Thyroid gland (tissue), 4 donors: ENCODE results near the gene STIM1. TPM values are rescaled to one million over a fixed set of nuclear protein-coding genes. Genes with fewer than 3 reads are reported as not detected.

Source experiments
- DNase-seq, 2 donors: peaks; one replicate each; pipeline ENCODE4 v3.0.0-alpha.2; 2019
- H3K27ac ChIP-seq, 3 donors: fragments of 200-600 bp; sonication (generic); 1 replicate in 2 of 3; 2 replicates in 1 of 3; pipeline ENCODE4 v1.5.1; 2016 to 2019; ENCODE audit warnings: mild to moderate bottlenecking in 1 of 3, moderate library complexity in 1 of 3
- H3K27me3 ChIP-seq: fragments of 200-600 bp; sonication (generic); one replicate; pipeline ENCODE4 v1.5.1; 2019
- H3K36me3 ChIP-seq, 2 donors: fragments of 200-600 bp; sonication (generic); one replicate each; pipeline ENCODE4 v1.5.1; 2016 to 2019
- H3K4me1 ChIP-seq, 2 donors: fragments of 200-600 bp; sonication (generic); one replicate each; pipeline ENCODE4 v1.5.1; 2017 to 2019
- H3K4me3 ChIP-seq, 3 donors: fragments of 200-600 bp; sonication (generic); replicated peaks in 1 of 3; 1 replicate in 2 of 3; 2 replicates in 1 of 3; pipeline ENCODE4 v1.5.1; 2016; ENCODE audit warnings: mild to moderate bottlenecking in 1 of 3
- H3K9me3 ChIP-seq: fragments of 200-600 bp; sonication (generic); one replicate; pipeline ENCODE4 v1.5.1; 2017
- POLR2A ChIP-seq, 2 donors: fragments of 450-650 bp; IDR thresholded peaks; one replicate each; pipeline ENCODE4 v1.6.1; 2017; ENCODE audit warnings: antibody characterized with exemption in 2 of 2, mild to moderate bottlenecking in 2 of 2, moderate library complexity in 1 of 2
- WGBS, 2 donors: methylation state at CpG; one replicate each; pipeline ENCODE4 v1.1.5; 2017; 5-methylcytosine and 5-hydroxymethylcytosine counted together
- intact Hi-C: fragments of 100-400 bp; cut with DNase I; formaldehyde crosslinking; loops from one replicate; pipeline ENCODE4 v1.15.1; 2023
- total RNA-seq, 4 donors: library from RNA; depleted of rRNA; stranded (reverse); fragments of >200 nt; gene quantifications; one replicate each; pipeline ENCODE4 v1.2.3, GENCODE V29; 2016
- TF ChIP-seq, protein P1 (sequence below), 6 experiments: fragments of 200-600 bp in 3 of 6; fragments of 450-650 bp in 3 of 6; sonication (generic) in 3 of 6; IDR thresholded peaks; one replicate each; pipeline ENCODE4 v1.5.1; 2016 to 2019; ENCODE audit warnings: antibody characterized with exemption in 6 of 6, mild to moderate bottlenecking in 2 of 6, inconsistent platforms in 1 of 6, moderate library complexity in 1 of 6

The STIM1 gene
- total RNA-seq, 4 donors from 2014 or later = 54.3 to 89.2 (median 71.0) TPM

DNA sequence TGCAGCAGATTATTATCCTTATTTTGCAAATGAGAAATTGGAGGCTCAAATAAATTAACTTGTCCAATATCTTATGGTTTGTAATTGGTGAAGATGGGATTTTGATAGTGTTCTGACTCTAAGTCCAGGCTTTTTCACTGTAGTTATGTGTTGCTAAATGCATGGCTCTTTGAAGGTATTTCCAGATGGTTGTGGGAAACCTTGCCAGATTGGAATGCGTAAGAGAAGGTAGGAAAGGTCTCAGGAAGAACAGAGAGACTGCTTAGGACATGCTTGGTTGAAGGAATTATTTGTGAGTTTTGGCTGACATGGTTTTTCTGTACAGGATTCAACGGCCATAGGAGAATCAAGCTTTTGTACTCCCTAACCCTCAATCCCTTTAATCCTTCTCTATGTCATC, 108.6 kb downstream of the STIM1 start:
- 50 to 56% methylated on average over 2 of the region's 2 CpGs for WGBS, 2 donors
- no peaks in the 10 kb centered on the region for H3K9me3 ChIP-seq
- DNase-seq = no peak
- H3K4me1 ChIP-seq = peaks cover 27 to 34% of the 10 kb centered on the region in 2 donors
- H3K27me3 ChIP-seq = no peaks in the 10 kb centered on the region
- TF ChIP-seq POLR2A (IDR thresholded peaks at IDR 0.05) = no peak
- TF ChIP-seq, protein P1, sequence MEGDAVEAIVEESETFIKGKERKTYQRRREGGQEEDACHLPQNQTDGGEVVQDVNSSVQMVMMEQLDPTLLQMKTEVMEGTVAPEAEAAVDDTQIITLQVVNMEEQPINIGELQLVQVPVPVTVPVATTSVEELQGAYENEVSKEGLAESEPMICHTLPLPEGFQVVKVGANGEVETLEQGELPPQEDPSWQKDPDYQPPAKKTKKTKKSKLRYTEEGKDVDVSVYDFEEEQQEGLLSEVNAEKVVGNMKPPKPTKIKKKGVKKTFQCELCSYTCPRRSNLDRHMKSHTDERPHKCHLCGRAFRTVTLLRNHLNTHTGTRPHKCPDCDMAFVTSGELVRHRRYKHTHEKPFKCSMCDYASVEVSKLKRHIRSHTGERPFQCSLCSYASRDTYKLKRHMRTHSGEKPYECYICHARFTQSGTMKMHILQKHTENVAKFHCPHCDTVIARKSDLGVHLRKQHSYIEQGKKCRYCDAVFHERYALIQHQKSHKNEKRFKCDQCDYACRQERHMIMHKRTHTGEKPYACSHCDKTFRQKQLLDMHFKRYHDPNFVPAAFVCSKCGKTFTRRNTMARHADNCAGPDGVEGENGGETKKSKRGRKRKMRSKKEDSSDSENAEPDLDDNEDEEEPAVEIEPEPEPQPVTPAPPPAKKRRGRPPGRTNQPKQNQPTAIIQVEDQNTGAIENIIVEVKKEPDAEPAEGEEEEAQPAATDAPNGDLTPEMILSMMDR (IDR thresholded peaks at IDR 0.05) = no peak
- intact Hi-C loops = no loop called here
- peak overlapping the region in 2 of 3 donors; percentile 43 for H3K27ac ChIP-seq
- H3K36me3 ChIP-seq = no peaks in the 10 kb centered on the region
- H3K4me3 ChIP-seq = no peak overlapping the region

DNA sequence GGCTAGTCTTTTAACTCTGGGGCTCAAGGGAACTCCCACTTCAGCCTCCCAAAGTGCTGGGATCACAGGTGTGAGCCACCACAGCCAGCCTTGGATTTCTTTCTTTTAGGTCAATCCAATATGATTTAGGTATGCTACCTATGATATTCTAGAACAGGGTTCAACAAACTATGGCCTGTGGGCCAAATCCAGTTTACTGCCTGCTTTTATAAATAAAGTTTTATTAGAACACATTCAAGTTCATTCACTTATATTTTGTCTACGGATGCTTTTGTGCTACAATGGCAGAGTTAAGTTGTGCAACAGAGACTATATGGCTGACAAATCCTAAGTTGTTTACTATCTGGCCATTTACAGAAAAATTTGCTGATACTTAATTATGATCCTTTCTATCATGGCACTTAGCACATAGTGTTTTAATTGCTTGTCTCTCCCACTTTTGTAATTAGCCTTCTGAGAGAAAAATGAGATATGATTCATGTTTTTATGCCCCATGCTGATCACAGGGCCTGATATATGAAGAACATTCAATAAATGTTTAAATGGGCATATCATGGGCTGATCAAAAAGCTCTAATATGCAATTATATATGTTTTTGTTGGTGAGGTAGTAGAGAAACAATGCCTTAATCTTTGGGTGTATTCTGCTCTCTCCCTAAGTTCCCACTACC, 109.6 kb downstream of the STIM1 start:
- TF ChIP-seq, protein P1 (IDR thresholded peaks at IDR 0.05) = no peak
- TF ChIP-seq POLR2A (IDR thresholded peaks at IDR 0.05) = no peak
- no peaks in the 10 kb centered on the region for H3K36me3 ChIP-seq
- no peak overlapping the region for H3K27ac ChIP-seq
- no peak overlapping the region for H3K4me3 ChIP-seq
- WGBS, 2 donors = 96 to 100% methylated on average over 1 of the region's 1 CpG
- peaks cover 23 to 30% of the 10 kb centered on the region in 2 donors for H3K4me1 ChIP-seq
- no peak for DNase-seq
- H3K27me3 ChIP-seq = no peaks in the 10 kb centered on the region
- no peaks in the 10 kb centered on the region for H3K9me3 ChIP-seq
- intact Hi-C loops = no loop called here

DNA sequence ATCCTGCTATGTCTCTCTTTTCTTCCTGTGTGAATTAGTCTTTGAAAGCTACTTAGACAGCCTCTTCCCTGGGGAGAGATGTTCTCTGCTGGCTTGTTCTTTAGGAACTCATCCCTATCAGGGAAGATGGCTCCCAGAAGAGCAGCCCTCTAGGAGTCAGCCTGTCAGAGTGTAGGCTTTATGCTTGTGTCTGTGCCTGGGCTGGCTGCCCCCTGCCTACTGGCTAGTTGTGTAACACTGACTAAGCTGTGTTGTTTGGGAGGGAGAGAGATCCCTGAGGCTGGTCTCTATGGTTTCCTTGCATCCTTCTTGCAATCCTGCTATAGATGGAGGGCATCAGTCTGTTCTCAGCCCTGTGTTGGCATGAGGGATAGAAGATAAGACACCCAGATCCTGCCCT, 112.2 kb downstream of the STIM1 start:
- H3K4me1 ChIP-seq = peaks cover 25 to 33% of the 10 kb centered on the region in 2 donors

DNA sequence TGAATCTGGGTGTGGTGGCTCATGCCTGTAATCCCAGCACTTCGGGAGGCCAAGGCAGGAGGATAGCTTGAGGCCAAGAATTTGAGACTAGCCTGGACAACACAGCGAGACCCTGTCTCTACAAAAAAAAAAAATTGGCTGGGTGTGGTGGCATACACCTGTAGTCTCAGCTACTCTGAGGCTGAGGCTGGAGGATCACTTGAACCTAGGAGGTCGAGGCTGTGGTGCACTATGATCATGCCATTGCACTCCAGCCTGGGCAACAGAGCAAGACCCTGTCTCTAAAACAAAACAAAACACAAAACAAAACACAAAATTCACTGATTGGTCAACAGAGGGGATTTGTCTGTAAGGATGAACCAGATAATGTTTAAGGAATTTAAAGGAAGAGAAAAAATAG, 113.7 kb downstream of the STIM1 start:
- Histone ChIP-seq H3K27ac (no peak overlapping the region), H3K4me1 (peaks cover 11 to 23% of the 10 kb centered on the region in 2 donors), H3K27me3 (no peaks in the 10 kb centered on the region), H3K36me3 (no peaks in the 10 kb centered on the region), H3K4me3 (no peak overlapping the region), H3K9me3 (no peaks in the 10 kb centered on the region)
- TF ChIP-seq POLR2A (IDR thresholded peaks at IDR 0.05) = no peak
- TF ChIP-seq, protein P1 (IDR thresholded peaks at IDR 0.05) = no peak
- DNase-seq = no peak
- intact Hi-C loops = no loop called here
- WGBS, 2 donors = 92 to 100% methylated on average over 3 of the region's 3 CpGs

More for the DNA sequence above, 112.2 kb downstream of the STIM1 start:
- Histone ChIP-seq H3K27me3 (no peaks in the 10 kb centered on the region), H3K4me3 (no peak overlapping the region), H3K9me3 (no peaks in the 10 kb centered on the region), H3K27ac (no peak overlapping the region), H3K36me3 (no peaks in the 10 kb centered on the region)
- DNase-seq = no peak
- TF ChIP-seq POLR2A (IDR thresholded peaks at IDR 0.05) = no peak
- TF ChIP-seq, protein P1 (IDR thresholded peaks at IDR 0.05) = no peak
- intact Hi-C loops = no loop called here

DNA sequence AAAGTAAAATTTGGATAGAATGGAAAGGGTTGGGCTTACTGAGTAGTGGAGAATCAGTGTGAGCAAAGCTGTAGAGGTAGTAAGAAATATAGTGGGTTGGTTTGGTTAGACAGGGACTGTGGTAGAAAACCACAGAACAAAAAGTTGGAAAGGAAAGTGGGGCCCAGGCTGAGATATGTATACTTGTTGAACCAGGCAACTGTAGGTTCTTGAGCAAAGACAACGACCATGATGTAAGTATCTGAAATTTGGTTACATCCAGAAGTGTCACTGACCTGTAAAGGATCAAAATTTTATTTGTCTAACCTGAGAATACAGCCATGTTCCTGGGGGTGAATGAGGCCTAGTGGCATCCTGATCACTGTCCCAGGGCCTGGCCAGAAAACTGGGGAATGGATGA, 114.1 kb downstream of the STIM1 start:
- Histone ChIP-seq H3K4me3 (no peak overlapping the region), H3K27ac (no peak overlapping the region), H3K27me3 (no peaks in the 10 kb centered on the region), H3K36me3 (no peaks in the 10 kb centered on the region), H3K4me1 (peaks cover 7 to 21% of the 10 kb centered on the region in 2 donors), H3K9me3 (no peaks in the 10 kb centered on the region)
- TF ChIP-seq, protein P1 (IDR thresholded peaks at IDR 0.05) = no peak
- TF ChIP-seq POLR2A (IDR thresholded peaks at IDR 0.05) = no peak
- DNase-seq = no peak
- intact Hi-C loops = no loop called here
- WGBS, 2 donors = 53 to 56% methylated on average over 1 of the region's 1 CpG
